HFFc6 (cell line): Measurements from ENCODE around the gene ROPN1L. TPM values are rescaled to one million over a fixed set of nuclear protein-coding genes. Genes with fewer than 3 reads are reported as not detected.

Experiments used
- DNase-seq: peaks from one replicate; pipeline ENCODE4 v3.0.0-alpha.2; 2018
- H3K27ac Mint-ChIP-seq: 2 replicates; pipeline ENCODE4 v1.8.0; 2020; ENCODE audit warnings: mild to moderate bottlenecking, mixed read lengths
- H3K27me3 Mint-ChIP-seq: 2 replicates; pipeline ENCODE4 v1.8.0; 2021; ENCODE audit warnings: mild to moderate bottlenecking, moderate library complexity, mixed read lengths; ENCODE audit not compliant: insufficient read depth
- H3K36me3 Mint-ChIP-seq: 2 replicates; pipeline ENCODE4 v1.8.0; 2021; ENCODE audit warnings: low read depth, mixed read lengths
- H3K4me1 Mint-ChIP-seq: 2 replicates; pipeline ENCODE4 v1.8.0; 2020; ENCODE audit warnings: low read depth, mixed read lengths
- H3K4me3 Mint-ChIP-seq: 2 replicates; pipeline ENCODE4 v1.8.0; 2020; ENCODE audit warnings: mild to moderate bottlenecking, moderate library complexity, mixed read lengths
- H3K9me3 Mint-ChIP-seq: 2 replicates; pipeline ENCODE4 v1.8.0; 2020; ENCODE audit warnings: mild to moderate bottlenecking, mixed read lengths
- CTCF ChIP-seq: fragments of 200-600 bp; sonication (generic); IDR thresholded peaks from 2 replicates; pipeline ENCODE4 v1.5.0; 2021; ENCODE audit warnings: antibody characterized with exemption, mild to moderate bottlenecking
- total RNA-seq, 6 experiments: library from RNA; stranded (reverse); fragmentation: NEBNext Ultra II Directional; extraction: Animal tissue kit (Norgen Biotek cat#: 25700); gene quantifications; 2 replicates in 1 of 6; 3 replicates in 5 of 6; pipeline ENCODE4 v1.2.3, GENCODE V29; 2021

Gene ROPN1L
- total RNA-seq, 6 experiments from 2014 or later, result 0.38 to 0.68 (median 0.47) TPM

GRCh38 chr5:10478436-10478835 is 36.8 kb downstream of the ROPN1L start:
- H3K27ac Mint-ChIP-seq, result peak overlapping the region; percentile 50
- H3K36me3 Mint-ChIP-seq, result peaks cover 22% of the 10 kb centered on the region
- DNase-seq, result peak; percentile 9
- peaks cover 9% of the 10 kb centered on the region; the same call in 1 of the 2 replicates for H3K9me3 Mint-ChIP-seq
- no peak for TF ChIP-seq CTCF
- peaks cover 59% of the 10 kb centered on the region for H3K4me1 Mint-ChIP-seq
- H3K27me3 Mint-ChIP-seq, result no peaks in the 10 kb centered on the region; the same call in 1 of the 2 replicates
- H3K4me3 Mint-ChIP-seq, result peak overlapping the region; percentile 49

GRCh38 chr5:10479154-10479721 is 37.6 kb downstream of the ROPN1L start:
- Mint-ChIP-seq H3K4me3 (peak overlapping the region; percentile 49), H3K9me3 (peaks cover 9% of the 10 kb centered on the region; the same call in 1 of the 2 replicates), H3K27me3 (no peaks in the 10 kb centered on the region; the same call in 1 of the 2 replicates), H3K27ac (peak overlapping the region; percentile 50), H3K4me1 (peaks cover 57% of the 10 kb centered on the region), H3K36me3 (peaks cover 22% of the 10 kb centered on the region)
- TF ChIP-seq CTCF, result no peak
- DNase-seq, result peak; percentile 85

GRCh38 chr5:10480237-10480985 is 38.7 kb downstream of the ROPN1L start:
- Mint-ChIP-seq H3K36me3 (peaks cover 16% of the 10 kb centered on the region; the same call in 1 of the 2 replicates), H3K4me3 (no peak overlapping the region), H3K27me3 (no peaks in the 10 kb centered on the region; the same call in 1 of the 2 replicates), H3K27ac (no peak overlapping the region), H3K4me1 (peaks cover 52% of the 10 kb centered on the region), H3K9me3 (peaks cover 3% of the 10 kb centered on the region; the same call in 1 of the 2 replicates)
- TF ChIP-seq CTCF, result no peak
- no peak for DNase-seq

GRCh38 chr5:10481241-10481935 is 39.7 kb downstream of the ROPN1L start:
- Mint-ChIP-seq H3K36me3 (peaks cover 9% of the 10 kb centered on the region; the same call in 1 of the 2 replicates), H3K4me3 (no peak overlapping the region), H3K27ac (no peak overlapping the region), H3K4me1 (peaks cover 50% of the 10 kb centered on the region), H3K9me3 (peaks cover 3% of the 10 kb centered on the region; the same call in 1 of the 2 replicates), H3K27me3 (no peaks in the 10 kb centered on the region; the same call in 1 of the 2 replicates)
- no peak for DNase-seq
- TF ChIP-seq CTCF, result no peak

GRCh38 chr5:10482791-10483530 is 41.3 kb downstream of the ROPN1L start:
- Mint-ChIP-seq H3K36me3 (no peaks in the 10 kb centered on the region), H3K4me1 (peaks cover 54% of the 10 kb centered on the region), H3K9me3 (peaks cover 3% of the 10 kb centered on the region; the same call in 1 of the 2 replicates), H3K27ac (no peak overlapping the region), H3K4me3 (no peak overlapping the region), H3K27me3 (no peaks in the 10 kb centered on the region; the same call in 1 of the 2 replicates)
- DNase-seq, result no peak
- TF ChIP-seq CTCF, result no peak
